Forelimb muscle (tissue), 1 donor: Measurements from ENCODE around the gene TLCD3A. TPM values are rescaled to one million over a fixed set of nuclear protein-coding genes. Genes with fewer than 3 reads are reported as not detected.
"Not testable (repeated sequence)": the region's sequence is repeated elsewhere in the genome, so short reads cannot be mapped to it uniquely, and the experiment has no call there.

Experiments
- DNase-seq: peaks from one replicate; pipeline ENCODE4 v3.0.0-alpha.2; 2013; ENCODE audit warnings: low read depth
- polyA plus RNA-seq: library from polyadenylated mRNA; unstranded; fragments of 120-200 nt; gene quantifications from one replicate; pipeline ENCODE4 v1.2.1, GENCODE V29; 2013; ENCODE audit not compliant: insufficient read length

Gene TLCD3A
- polyA plus RNA-seq, 1 donor = 14.0 TPM

GRCh38 chr17:787641-788221, 55.3 kb downstream of the TLCD3A start:
- no peak for DNase-seq

GRCh38 chr17:788551-788950, 56.2 kb downstream of the TLCD3A start:
- no peak for DNase-seq

GRCh38 chr17:789160-789840, 56.9 kb downstream of the TLCD3A start:
- no peak for DNase-seq

GRCh38 chr17:789931-790873, 57.8 kb downstream of the TLCD3A start:
- not testable (repeated sequence) for DNase-seq

GRCh38 chr17:790874-791247, 58.5 kb downstream of the TLCD3A start:
- not testable (repeated sequence) for DNase-seq

GRCh38 chr17:791829-792228, 59.4 kb downstream of the TLCD3A start:
- DNase-seq = no peak

- no peak for DNase-seq
These were observed 59.9 kb downstream of the TLCD3A start for GRCh38 chr17:792277-792676.

Other genes starting within 250 kb of the TLCD3A start
- gene VPS53, start 17.8 kb upstream of the TLCD3A start, polyA plus RNA-seq = 22.0 TPM
- 12.6 TPM for gene GEMIN4, start 19.7 kb downstream of the TLCD3A start, polyA plus RNA-seq
- 57.4 TPM for gene GLOD4, start 49.7 kb downstream of the TLCD3A start, polyA plus RNA-seq
- 14.2 TPM for gene MRM3, start 49.8 kb downstream of the TLCD3A start, polyA plus RNA-seq
- 51.3 TPM for gene NXN, start 247.2 kb downstream of the TLCD3A start, polyA plus RNA-seq